Measurements from ENCODE around the gene LPAR1. TPM values are rescaled to one million over a fixed set of nuclear protein-coding genes. Genes with fewer than 3 reads are reported as not detected.
A peak's percentile ranks its signal among the peaks of the same experiment; 100 is the strongest.

LPAR1 gene
- total and polyA plus RNA-seq, 10 of the 15 experiments (the other 5 are each of a cell fraction or from before 2014, with no cell fraction given), result 3.3 to 12.9 (median 8.4) TPM

GRCh38 chr9:111016016-111016415, 22.3 kb downstream of the LPAR1 start:
- Histone ChIP-seq H3K27ac (ENCODE audit: control insufficient read depth, insufficient read depth) (no peak overlapping the region), H3K9me3 (replicated peaks; ENCODE audit: control insufficient read depth, insufficient read depth, low read length) (no peaks in the 10 kb centered on the region; the same call in 2 of the 3 replicates), H3K36me3 (ENCODE audit: control insufficient read depth in 2 of 2, insufficient read depth in 2 of 2, low read length in 1 of 2) (no peaks in the 10 kb centered on the region), H3K9ac (ENCODE audit: control insufficient read depth, insufficient read depth, low read length) (no peak overlapping the region), H3K79me2 (ENCODE audit: control insufficient read depth, insufficient read depth, low read length) (no peaks in the 10 kb centered on the region), H2AFZ (ENCODE audit: control insufficient read depth, low read depth, low read length) (no peak overlapping the region), H3K4me1 (ENCODE audit: control insufficient read depth, insufficient read depth, low read length) (no peaks in the 10 kb centered on the region), H3K4me3 (no peak overlapping the region), H4K20me1 (ENCODE audit: control insufficient read depth, insufficient read depth) (no peaks in the 10 kb centered on the region), H3K27me3 (replicated peaks in 1 of 2; ENCODE audit: control insufficient read depth in 2 of 2, insufficient read depth in 2 of 2, low read length in 1 of 2) (no peaks in the 10 kb centered on the region), H3K4me2 (ENCODE audit: control insufficient read depth, insufficient read depth) (no peak overlapping the region)
- TF ChIP-seq CBX3 (IDR thresholded peaks at IDR 0.05; ENCODE audit: borderline replicate concordance, low read depth), result no peak
- no peak for TF ChIP-seq SMAD1 (IDR thresholded peaks at IDR 0.05; ENCODE audit: low read depth, partially characterized antibody)
- TF ChIP-seq RBBP5 (conservative IDR thresholded peaks at IDR 0.05), result no peak
- RAD21 ChIA-PET (ENCODE audit: unreplicated experiment), result interaction anchor here (0.6 to 2.7 kb wide), 7 partner anchors 16 to 1203 kb away, joined by 3 to 22 read pairs (median 3); no protein-coding TSS in a partner anchor
- SMC1A ChIA-PET (ENCODE audit: uncharacterized antibody, unreplicated experiment), result interaction anchor here (0.8 to 17.2 kb wide), 9 partner anchors 15 to 144 kb away, joined by 3 to 218 read pairs (median 7); no protein-coding TSS in a partner anchor
- intact Hi-C loops (cut with micrococcal nuclease; ENCODE audit: unreplicated experiment) (loop anchor here (5.0 kb wide), 1 partner anchor 34 kb away; no protein-coding TSS in a partner anchor), in situ Hi-C loops (cut with MboI) (no loop called here)
- DNase-seq (ENCODE audit: low read depth, low spot score) (no peak), ATAC-seq (peak; percentile 30), FAIRE-seq (no peak)
- POLR2A ChIA-PET, result interaction anchor here (1.2 to 1.7 kb wide), 4 partner anchors 13 to 21 kb away, joined by 3 to 4 read pairs (median 4); no protein-coding TSS in a partner anchor
- BruUV-seq (replicated peaks), result no TSS peak
- WGBS (ENCODE audit: insufficient coverage, insufficient replicate concordance, low lambda C conversion rate, missing lambda C conversion rate), result 0% methylated on average over 1 of the region's 1 CpG
- CTCF ChIA-PET, result interaction anchor here (1.5 to 3.9 kb wide), 3 partner anchors 16 to 208 kb away, joined by 3 to 28 read pairs (median 25); no protein-coding TSS in a partner anchor

DNA sequence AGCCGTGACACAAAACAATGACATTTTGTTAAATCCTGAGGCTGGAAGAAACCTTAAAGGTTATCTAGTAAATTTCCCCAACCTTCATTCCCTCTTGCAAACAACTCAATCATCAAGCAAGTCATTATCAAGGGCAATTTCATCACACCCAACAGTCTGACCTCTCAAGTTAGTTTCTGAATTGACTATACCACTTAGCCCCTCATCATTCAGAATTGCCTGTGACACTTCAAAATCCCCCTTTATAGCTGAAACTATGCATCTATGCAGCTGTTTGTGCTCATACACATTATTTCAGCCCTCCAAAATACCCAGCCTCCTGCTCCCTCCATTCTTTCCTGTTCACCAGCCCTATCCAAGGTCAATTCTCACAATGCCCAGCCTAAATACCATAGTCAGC, 24.6 kb downstream of the LPAR1 start:
- Histone ChIP-seq H4K20me1 (ENCODE audit: control insufficient read depth, insufficient read depth) (no peaks in the 10 kb centered on the region), H3K4me2 (ENCODE audit: control insufficient read depth, insufficient read depth) (no peak overlapping the region), H3K9me3 (replicated peaks; ENCODE audit: control insufficient read depth, insufficient read depth, low read length) (no peaks in the 10 kb centered on the region; the same call in 2 of the 3 replicates), H3K27ac (ENCODE audit: control insufficient read depth, insufficient read depth) (no peak overlapping the region), H3K79me2 (ENCODE audit: control insufficient read depth, insufficient read depth, low read length) (no peaks in the 10 kb centered on the region), H3K9ac (ENCODE audit: control insufficient read depth, insufficient read depth, low read length) (no peak overlapping the region), H3K4me1 (ENCODE audit: control insufficient read depth, insufficient read depth, low read length) (no peaks in the 10 kb centered on the region), H2AFZ (ENCODE audit: control insufficient read depth, low read depth, low read length) (no peak overlapping the region), H3K36me3 (ENCODE audit: control insufficient read depth in 2 of 2, insufficient read depth in 2 of 2, low read length in 1 of 2) (no peaks in the 10 kb centered on the region), H3K4me3 (no peak overlapping the region), H3K27me3 (replicated peaks in 1 of 2; ENCODE audit: control insufficient read depth in 2 of 2, insufficient read depth in 2 of 2, low read length in 1 of 2) (no peaks in the 10 kb centered on the region)
- 57% methylated on average over 1 of the region's 1 CpG for WGBS (ENCODE audit: insufficient coverage, insufficient replicate concordance, low lambda C conversion rate, missing lambda C conversion rate)
- POLR2A ChIA-PET, result interaction anchor here (1.1 to 3.3 kb wide), 3 partner anchors 11 to 19 kb away, joined by 4 to 12 read pairs (median 4); no protein-coding TSS in a partner anchor
- BruUV-seq (replicated peaks), result no TSS peak
- in situ Hi-C loops (cut with MboI) (no loop called here), intact Hi-C loops (cut with micrococcal nuclease; ENCODE audit: unreplicated experiment) (no loop called here)
- CTCF ChIA-PET, result interaction anchor here (1.7 kb wide), 1 partner anchor 15 kb away, joined by 4 read pairs; no protein-coding TSS in a partner anchor
- RAD21 ChIA-PET (ENCODE audit: unreplicated experiment), result interaction anchor here (0.8 to 4.0 kb wide), 6 partner anchors 12 to 373 kb away, joined by 3 to 20 read pairs (median 10); no protein-coding TSS in a partner anchor
- DNase-seq (ENCODE audit: low read depth, low spot score) (no peak), FAIRE-seq (no peak), ATAC-seq (peak; percentile 70)
- SMC1A ChIA-PET (ENCODE audit: uncharacterized antibody, unreplicated experiment), result interaction anchor here (0.5 to 17.2 kb wide), 4 partner anchors 15 to 125 kb away, joined by 3 to 218 read pairs (median 64); no protein-coding TSS in a partner anchor
- TF ChIP-seq CREM (IDR thresholded peaks at IDR 0.05; ENCODE audit: low read depth) (0 out of 2 replicates have a peak, but pooled peaks have one; percentile 18), CBX5 (IDR thresholded peaks at IDR 0.05; ENCODE audit: low read depth) (no peak), TCF12 (IDR thresholded peaks at IDR 0.05; ENCODE audit: low read depth, low read length) (peak; percentile 14; the same call in 1 of the 2 replicates), HDGF (IDR thresholded peaks at IDR 0.05) (no peak), ZSCAN29 (IDR thresholded peaks at IDR 0.05) (no peak), BMI1 (IDR thresholded peaks at IDR 0.05; ENCODE audit: borderline replicate concordance) (no peak), EP300 (IDR thresholded peaks at IDR 0.05; ENCODE audit: borderline replicate concordance in 1 of 2, control insufficient read depth in 1 of 2, low read depth in 2 of 2, low read length in 2 of 2) (peak in 1 of 2 experiments; percentile 30; a peak in 1 of 4 replicates), RAD21 (IDR thresholded peaks at IDR 0.05; ENCODE audit: insufficient read depth, low read depth, low read length) (no peak), BCL11A (IDR thresholded peaks at IDR 0.05; ENCODE audit: low read depth, low read length) (peak; percentile 59; the same call in 1 of the 2 replicates), PBX3 (IDR thresholded peaks at IDR 0.05; ENCODE audit: insufficient replicate concordance, low read depth, low read length) (peak; percentile 61)
- TF ChIP-seq, protein P1, sequence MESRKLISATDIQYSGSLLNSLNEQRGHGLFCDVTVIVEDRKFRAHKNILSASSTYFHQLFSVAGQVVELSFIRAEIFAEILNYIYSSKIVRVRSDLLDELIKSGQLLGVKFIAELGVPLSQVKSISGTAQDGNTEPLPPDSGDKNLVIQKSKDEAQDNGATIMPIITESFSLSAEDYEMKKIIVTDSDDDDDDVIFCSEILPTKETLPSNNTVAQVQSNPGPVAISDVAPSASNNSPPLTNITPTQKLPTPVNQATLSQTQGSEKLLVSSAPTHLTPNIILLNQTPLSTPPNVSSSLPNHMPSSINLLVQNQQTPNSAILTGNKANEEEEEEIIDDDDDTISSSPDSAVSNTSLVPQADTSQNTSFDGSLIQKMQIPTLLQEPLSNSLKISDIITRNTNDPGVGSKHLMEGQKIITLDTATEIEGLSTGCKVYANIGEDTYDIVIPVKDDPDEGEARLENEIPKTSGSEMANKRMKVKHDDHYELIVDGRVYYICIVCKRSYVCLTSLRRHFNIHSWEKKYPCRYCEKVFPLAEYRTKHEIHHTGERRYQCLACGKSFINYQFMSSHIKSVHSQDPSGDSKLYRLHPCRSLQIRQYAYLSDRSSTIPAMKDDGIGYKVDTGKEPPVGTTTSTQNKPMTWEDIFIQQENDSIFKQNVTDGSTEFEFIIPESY (IDR thresholded peaks at IDR 0.05), result 0 out of 2 replicates have a peak, but pooled peaks have one; percentile 19

Data from GM12878 (cell line).